GM18868 (cell line): Measurements from ENCODE around the gene ACTR1A.
"Not testable (repeated sequence)": the region's sequence is repeated elsewhere in the genome, so short reads cannot be mapped to it uniquely, and the experiment has no call there.

ENCODE experiments used
- ATAC-seq: cut with Tn5 transposase; IDR thresholded peaks from one replicate; pipeline ENCODE4 v1.9.1; 2021; ENCODE audit warnings: mild to moderate bottlenecking, moderate library complexity; ENCODE audit not compliant: unreplicated experiment

Gene ACTR1A

GRCh38 chr10:102457591-102458150 is 44.8 kb downstream of the ACTR1A start:
- ATAC-seq: no peak

- no peak for ATAC-seq
Measured at GRCh38 chr10:102455893-102456471, 46.5 kb downstream of the ACTR1A start.

DNA sequence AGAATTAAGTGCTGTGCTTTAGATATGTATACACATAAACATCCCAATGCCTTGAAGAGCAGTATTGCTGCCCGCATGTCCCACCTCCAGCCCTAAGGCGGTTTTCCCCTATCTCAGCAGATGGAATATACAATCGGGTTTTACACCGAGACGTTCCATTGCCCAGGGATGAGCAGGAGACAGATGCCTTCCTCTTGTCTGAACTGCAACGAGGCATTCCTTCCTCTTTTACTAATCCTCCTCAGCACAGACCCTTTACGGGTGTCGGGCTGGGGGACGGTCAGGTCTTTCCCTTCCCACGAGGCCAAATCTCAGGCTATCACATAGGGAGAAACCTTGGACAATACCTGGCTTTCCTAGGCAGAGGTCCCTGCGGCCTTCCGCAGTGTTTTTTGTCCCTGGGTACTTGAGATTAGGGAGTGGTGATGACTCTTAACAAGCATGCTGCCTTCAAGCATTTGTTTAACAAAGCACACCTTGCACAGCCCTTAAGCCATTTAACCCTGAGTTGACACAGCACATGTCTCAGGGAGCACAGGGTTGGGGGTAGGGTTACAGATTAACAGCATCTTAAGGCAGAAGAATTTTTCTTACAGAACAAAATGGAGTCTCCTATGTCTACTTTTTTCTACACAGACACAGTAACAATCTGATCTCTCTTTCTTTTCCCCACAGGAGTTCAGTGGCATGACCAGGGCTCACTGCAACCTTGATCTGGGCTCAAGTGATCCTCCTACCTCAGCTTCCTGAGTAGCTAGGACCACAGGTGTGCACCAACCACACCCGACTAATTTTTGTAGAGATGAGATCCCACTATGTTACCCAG is 47.6 kb downstream of the ACTR1A start:
- not testable (repeated sequence) for ATAC-seq

GRCh38 chr10:102453502-102453901 is 49.0 kb downstream of the ACTR1A start:
- no peak for ATAC-seq

DNA sequence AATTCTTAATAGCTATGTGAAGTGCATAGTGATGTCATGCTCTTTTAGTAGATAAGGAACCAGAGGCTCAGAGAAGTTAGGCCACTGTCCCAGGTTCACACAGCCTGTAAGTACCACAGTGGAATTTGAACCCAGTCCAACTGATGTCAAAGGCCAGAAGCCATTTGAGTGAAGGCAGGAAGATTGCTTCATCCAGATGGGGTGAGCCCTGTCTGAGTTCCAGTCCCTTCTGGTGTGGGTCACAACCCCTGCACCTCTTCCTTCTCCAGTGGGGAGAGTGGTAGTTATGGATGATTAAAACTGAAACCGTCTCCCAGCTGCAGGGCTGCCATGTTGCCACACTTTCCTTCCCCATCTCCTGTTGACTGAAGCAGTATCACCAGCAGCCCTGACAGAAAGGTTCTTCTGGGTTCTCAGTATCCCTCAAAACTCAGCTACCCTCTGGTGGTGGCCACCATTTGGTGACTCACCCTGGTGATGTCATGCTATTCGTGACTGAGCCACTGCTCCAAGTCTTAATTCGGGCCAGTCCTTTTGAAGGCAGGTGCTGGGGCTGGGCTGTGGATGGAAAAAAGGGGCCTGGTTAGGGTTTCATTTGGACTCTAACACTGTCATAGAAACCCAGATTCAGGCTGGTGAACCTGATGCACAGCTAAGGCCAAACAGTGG is 49.7 kb downstream of the ACTR1A start:
- ATAC-seq: no peak

- ATAC-seq: no peak
Measured at GRCh38 chr10:102451105-102451969, 51.2 kb downstream of the ACTR1A start, which contains the start of gene C10orf95. Gene C10orf95, minus strand, starts transcription at chr10:102451543. Its CDS starts 450 bp downstream, at chr10:102451093.

DNA sequence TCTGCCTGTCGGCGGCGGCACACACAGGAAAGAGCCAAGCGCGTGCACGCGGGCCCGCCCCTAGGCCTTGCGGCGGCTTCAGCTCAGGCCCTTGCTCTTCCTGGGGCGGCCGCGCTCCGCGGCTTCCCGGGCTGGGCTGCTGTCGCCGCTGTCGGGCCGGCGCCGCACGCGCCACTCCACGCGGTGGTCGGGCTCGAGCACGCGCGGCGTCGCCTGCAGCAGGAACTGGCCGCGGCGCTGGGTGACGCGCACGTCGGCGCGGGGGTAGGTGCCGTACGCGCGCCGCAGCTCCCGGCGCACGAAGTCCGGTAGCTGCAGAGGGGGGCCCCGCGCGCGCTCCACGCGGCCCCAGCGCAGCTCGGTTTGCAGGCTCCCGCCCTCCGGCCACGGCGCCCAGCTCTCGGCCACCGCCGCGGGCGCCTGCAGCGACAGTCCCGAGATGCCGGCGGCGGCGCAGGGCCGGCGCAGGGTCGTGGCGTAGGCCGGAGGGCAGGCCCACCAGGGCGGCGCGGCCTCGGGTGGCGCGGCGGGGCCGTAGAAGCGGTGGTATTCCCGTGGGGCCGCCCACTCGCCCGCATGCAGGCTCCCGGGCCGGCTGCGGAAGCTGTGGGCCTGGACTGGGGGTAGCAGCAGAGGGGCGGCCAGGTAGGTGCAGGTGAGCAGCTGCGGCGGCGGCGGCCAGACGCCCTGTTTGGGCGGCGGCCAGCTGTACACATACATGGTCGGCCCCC is 52.0 kb downstream of the ACTR1A start:
- peak; percentile 72 for ATAC-seq

DNA sequence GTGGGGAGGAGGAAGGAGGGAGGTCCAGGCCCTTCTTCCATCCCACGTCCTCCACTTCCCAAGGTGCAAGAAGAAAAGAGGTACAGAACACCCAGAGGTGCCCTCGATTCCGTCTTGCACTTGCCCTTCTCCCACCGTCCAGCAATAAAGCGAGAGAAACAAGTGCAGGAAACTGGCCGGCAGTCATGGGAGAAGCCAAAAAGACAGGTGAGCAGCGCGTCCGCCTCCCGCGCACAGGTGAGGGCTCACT is 52.5 kb downstream of the ACTR1A start:
- no peak for ATAC-seq

DNA sequence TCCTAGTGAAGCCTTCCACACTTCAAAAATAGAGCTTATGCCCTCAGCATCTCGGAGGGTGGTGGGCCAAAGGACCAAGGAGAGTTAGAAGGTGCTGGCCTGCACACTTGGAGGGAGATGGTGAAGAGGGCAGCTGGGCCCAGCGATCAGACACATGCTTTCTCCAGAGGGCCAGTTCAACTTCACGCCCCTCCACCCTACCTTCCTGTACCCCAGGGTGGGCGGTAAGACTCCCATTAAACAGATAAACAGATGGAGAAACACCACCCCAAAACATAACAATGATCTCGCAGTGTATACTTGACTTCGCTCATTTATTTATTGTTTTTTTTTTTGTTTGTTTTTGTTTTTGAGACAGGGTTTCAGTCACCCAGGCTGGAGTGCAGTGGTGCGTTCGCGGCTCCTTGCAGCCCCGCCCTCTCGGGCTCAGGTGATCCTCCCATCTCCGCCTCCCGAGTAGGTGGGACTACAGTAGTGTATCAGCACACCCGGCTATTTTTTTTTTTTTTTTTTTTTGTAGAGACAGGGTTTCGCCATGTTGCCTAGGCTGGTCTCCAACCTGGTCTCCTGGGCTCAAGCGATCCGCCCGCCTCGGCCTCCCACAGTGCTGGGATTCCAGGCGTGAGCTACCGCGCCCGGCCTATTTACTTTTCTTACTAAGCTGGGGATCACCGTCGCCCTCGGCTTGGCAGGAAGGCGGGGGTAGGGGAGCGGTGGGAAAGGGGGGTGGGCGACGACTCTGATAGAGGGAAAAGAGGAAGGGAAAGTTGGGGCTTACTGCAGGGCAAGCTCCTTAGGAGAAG is 53.0 kb downstream of the ACTR1A start:
- peak; percentile 69 for ATAC-seq

DNA sequence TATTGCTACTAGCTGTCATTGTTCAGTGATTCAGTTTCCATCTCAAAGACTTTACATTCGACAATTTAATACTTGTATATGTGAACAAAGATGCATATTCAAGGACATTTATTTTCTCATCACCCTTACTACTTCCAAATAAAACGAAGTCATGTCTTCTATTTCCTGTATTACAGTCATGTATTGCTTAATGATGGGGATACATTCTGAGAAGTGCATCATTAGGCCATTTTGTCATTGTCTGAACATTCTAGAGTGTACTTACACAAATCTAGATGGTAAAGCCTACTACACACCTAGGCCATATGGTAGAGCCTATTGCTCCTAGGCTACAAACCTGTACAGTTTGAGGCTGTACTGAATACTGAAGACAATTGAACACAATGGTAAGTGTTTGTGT is 57.7 kb downstream of the ACTR1A start:
- ATAC-seq: no peak

GRCh38 chr10:102438374-102438773 is 64.1 kb downstream of the ACTR1A start:
- ATAC-seq: no peak

- ATAC-seq: no peak
Measured at GRCh38 chr10:102437515-102437914, 65.0 kb downstream of the ACTR1A start.

GRCh38 chr10:102436312-102436711 is 66.2 kb downstream of the ACTR1A start:
- ATAC-seq: no peak

- no peak for ATAC-seq
Measured at GRCh38 chr10:102435529-102436233, 66.8 kb downstream of the ACTR1A start.

GRCh38 chr10:102435133-102435497 is 67.4 kb downstream of the ACTR1A start:
- ATAC-seq: no peak

DNA sequence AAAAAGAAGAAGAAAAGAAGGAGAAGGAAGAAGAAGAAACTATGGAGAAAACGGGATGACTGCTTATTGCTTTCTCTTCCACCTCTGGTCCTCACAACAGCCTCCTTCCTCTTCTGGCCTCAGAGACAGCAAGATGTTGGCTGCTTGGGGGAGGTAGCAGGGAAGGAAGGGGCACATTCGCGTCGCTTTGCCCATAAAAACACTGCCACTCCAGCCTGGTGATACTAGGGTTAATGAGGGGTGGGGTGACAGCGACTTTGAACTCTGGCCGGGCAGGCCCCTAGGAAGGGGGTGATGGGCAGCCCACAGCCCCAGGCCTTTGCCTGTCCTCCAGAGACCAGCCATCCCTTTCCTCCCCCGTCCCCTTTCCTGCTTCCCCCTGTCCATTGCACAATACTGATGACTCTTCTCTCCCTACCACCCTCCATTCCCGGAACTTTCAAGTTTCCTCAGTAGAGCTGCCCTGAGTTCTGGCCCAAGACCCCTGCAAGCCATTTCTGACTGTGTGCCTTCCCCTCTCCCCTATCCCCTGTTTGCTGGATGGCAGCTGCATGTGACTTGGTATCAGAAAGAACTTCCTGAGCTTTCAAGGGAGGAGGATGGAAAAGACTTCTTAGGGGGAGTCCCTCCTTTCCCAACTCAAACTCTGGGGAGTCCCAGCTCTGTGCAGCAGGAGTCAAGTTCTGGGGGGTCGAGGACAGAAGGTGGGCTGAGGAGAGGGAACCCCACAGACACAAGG is 67.9 kb downstream of the ACTR1A start:
- no peak for ATAC-seq

DNA sequence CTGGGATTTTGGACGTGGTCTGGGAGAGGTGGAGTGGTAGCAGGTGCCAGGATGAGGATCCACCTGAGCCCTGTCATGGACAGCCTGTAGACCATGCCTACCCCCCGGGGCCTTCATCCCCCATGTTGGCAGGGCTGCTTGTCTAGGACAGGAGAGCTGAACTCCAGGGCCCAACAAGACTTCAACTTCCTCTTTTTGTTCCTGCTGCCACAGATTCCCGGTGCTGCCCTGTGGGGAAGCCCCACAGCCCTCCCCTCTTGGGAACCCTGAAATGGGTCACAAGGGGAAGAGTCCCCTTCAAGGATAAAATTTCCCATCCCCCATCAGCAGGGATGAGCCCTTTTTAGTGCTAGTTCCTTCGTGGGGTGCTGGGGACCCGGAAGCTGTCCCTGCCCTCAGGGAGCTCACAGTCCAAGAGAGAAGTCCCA is 68.9 kb downstream of the ACTR1A start:
- ATAC-seq: no peak
